ENCODE results near the gene SCRN2.

DNA sequence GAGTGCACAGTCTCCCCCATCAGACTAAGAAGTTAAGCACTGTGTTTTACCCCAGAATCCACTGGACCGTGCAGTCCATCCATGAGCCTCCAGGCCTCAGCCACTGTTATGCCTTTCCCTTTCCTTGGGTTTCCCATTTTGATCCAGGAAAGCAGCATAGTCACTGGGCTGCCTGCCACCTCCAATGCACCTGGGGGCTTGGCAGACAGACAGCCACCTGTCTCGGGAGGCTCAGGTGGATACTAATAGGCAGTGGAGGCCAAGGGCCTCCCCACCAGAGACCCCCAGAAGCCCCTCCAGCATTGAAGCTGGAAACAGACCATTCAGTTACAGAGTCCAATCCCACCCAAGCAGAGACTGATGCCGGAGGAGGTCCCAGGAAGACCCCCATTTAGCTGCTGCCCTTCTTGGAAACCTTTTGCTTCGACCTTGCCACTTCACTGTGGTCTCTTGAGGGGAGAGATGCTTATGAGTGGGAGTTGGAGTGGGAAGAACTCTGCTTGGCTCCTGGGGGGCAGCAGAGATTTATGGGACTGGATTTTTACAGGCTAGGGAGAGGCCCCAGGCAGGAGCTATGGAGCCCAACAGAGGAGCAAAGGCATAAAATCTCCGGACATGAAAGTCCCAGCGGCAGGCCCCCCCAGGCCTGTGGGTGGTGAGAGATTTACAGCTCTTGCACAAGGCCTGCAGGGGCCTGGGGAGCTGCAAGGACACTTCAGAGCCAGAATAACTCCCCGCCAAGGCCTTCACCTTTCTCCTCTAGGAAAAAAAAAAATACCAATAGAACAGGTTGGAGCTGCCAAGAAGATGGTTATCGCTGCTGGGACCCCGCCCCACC is 42.7 kb upstream of the SCRN2 start:
- TF ChIP-seq POLR2A (IDR thresholded peaks at IDR 0.05; ENCODE audit: low read depth, low read length), result no peak
- no peak for TF ChIP-seq POLR2AphosphoS5 (IDR thresholded peaks at IDR 0.05; ENCODE audit: low read depth, low read length)
